NCI-H2227 treated with DMSO at 0.1 percent for 48 hours (cell line): ENCODE results near the gene HOXD11.

ENCODE experiments used
- DNase-seq: peaks from one replicate; lab custom pipeline; 2025; lab: John Stamatoyannopoulos, UW

The HOXD11 gene

GRCh38 chr2:176106581-176107539 lies at the start of gene HOXD11:
HOXD11 (plus strand) TSS chr2:176107280; CDS start chr2:176107356, 76 bp downstream.
- peak; percentile 75 for DNase-seq

GRCh38 chr2:176063958-176064357 lies 43.1 kb upstream of the HOXD11 start:
- DNase-seq, result no peak

- DNase-seq, result no peak
Observed at GRCh38 chr2:176066645-176067588, 40.2 kb upstream of the HOXD11 start.

- no peak for DNase-seq
Observed at GRCh38 chr2:176067589-176068418, 39.3 kb upstream of the HOXD11 start.

GRCh38 chr2:176068419-176068832 lies 38.7 kb upstream of the HOXD11 start:
- no peak for DNase-seq

GRCh38 chr2:176071330-176072291 lies 35.5 kb upstream of the HOXD11 start:
- DNase-seq, result no peak

- DNase-seq, result no peak
Observed at GRCh38 chr2:176072292-176072669, 34.8 kb upstream of the HOXD11 start.

- no peak for DNase-seq
Observed at GRCh38 chr2:176072951-176073904, 33.9 kb upstream of the HOXD11 start.

- no peak for DNase-seq
Observed at GRCh38 chr2:176074919-176075425, 32.1 kb upstream of the HOXD11 start.

GRCh38 chr2:176075481-176075880 lies 31.6 kb upstream of the HOXD11 start:
- DNase-seq, result no peak

GRCh38 chr2:176076063-176076462 lies 31.0 kb upstream of the HOXD11 start:
- no peak for DNase-seq

- DNase-seq, result no peak
Observed at GRCh38 chr2:176076796-176077195, 30.3 kb upstream of the HOXD11 start.

- peak; percentile 46 for DNase-seq
Observed at GRCh38 chr2:176078541-176079284, 28.4 kb upstream of the HOXD11 start.

- peak; percentile 81 for DNase-seq
Observed at GRCh38 chr2:176079285-176079830, 27.7 kb upstream of the HOXD11 start.

- peak; percentile 81 for DNase-seq
Observed at GRCh38 chr2:176079831-176080539, 27.1 kb upstream of the HOXD11 start.

GRCh38 chr2:176080540-176081375 lies 26.3 kb upstream of the HOXD11 start:
- DNase-seq, result no peak
